ENCODE measurements around the gene ATP9A.

- TF ChIP-seq CTCF (IDR thresholded peaks at IDR 0.05; ENCODE audit: control extremely low read depth in 1 of 3, insufficient read depth in 1 of 3, low read depth in 1 of 3, low read length in 3 of 3) (no peak), POLR2A (IDR thresholded peaks at IDR 0.05; ENCODE audit: control extremely low read depth in 1 of 2, low read depth in 2 of 2, low read length in 2 of 2) (no peak), EZH2 (IDR thresholded peaks at IDR 0.05; ENCODE audit: low read depth, low read length, severe bottlenecking) (no peak), TCF12 (IDR thresholded peaks at IDR 0.05; ENCODE audit: low read depth, low read length) (no peak), TAF1 (IDR thresholded peaks at IDR 0.05; ENCODE audit: low read depth, low read length) (no peak), ZNF274 (IDR thresholded peaks at IDR 0.05; ENCODE audit: borderline replicate concordance, extremely low read depth, low read length) (no peak), CREB1 (IDR thresholded peaks at IDR 0.05) (no peak), RAD21 (IDR thresholded peaks at IDR 0.05 in 1 of 2, conservative IDR thresholded peaks at IDR 0.05 in 1 of 2; ENCODE audit: low read depth in 2 of 2, low read length in 2 of 2) (no peak), YY1 (IDR thresholded peaks at IDR 0.05; ENCODE audit: low read depth, low read length) (no peak), CHD2 (IDR thresholded peaks at IDR 0.05; ENCODE audit: low read length) (no peak), CBX8 (IDR thresholded peaks at IDR 0.05; ENCODE audit: borderline replicate concordance, low read depth, low read length) (no peak)
- TF ChIP-seq, protein P1, sequence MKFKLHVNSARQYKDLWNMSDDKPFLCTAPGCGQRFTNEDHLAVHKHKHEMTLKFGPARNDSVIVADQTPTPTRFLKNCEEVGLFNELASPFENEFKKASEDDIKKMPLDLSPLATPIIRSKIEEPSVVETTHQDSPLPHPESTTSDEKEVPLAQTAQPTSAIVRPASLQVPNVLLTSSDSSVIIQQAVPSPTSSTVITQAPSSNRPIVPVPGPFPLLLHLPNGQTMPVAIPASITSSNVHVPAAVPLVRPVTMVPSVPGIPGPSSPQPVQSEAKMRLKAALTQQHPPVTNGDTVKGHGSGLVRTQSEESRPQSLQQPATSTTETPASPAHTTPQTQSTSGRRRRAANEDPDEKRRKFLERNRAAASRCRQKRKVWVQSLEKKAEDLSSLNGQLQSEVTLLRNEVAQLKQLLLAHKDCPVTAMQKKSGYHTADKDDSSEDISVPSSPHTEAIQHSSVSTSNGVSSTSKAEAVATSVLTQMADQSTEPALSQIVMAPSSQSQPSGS (IDR thresholded peaks at IDR 0.05; ENCODE audit: low read length) = no peak
Observed at GRCh38 chr20:51713213-51713598, 55.0 kb downstream of the ATP9A start.

Data from H1 (cell line).